Activated B cell treated with CpG ODN at 0.5 μM for 24 hours (primary cell): ENCODE data around the gene MYRIP. TPM values are rescaled to one million over a fixed set of nuclear protein-coding genes. Genes with fewer than 3 reads are reported as not detected.

Experiments
- ATAC-seq: fragments of 200-7000 bp; cut with Tn5 transposase; one replicate; pipeline ENCODE4 v1.10.0; 2021; ENCODE audit warnings: low read depth, mild to moderate bottlenecking, moderate library complexity
- CTCF ChIA-PET: fragments of 350-600 bp; sonication (Branson Sonifier 250); formaldehyde crosslinking; loops from one replicate; lab custom pipeline; 2021; ENCODE audit warnings: antibody characterized with exemption; lab: Charles Lee
- POLR2A ChIA-PET: fragments of 350-600 bp; sonication (Branson Sonifier 250); formaldehyde crosslinking; loops from one replicate; lab custom pipeline; 2021; ENCODE audit warnings: antibody characterized with exemption; lab: Charles Lee
- DNase-seq: peaks from one replicate; pipeline ENCODE4 v3.0.0; 2022
- H3K27ac Mint-ChIP-seq: one replicate; pipeline ENCODE4 v1.8.0; 2020; ENCODE audit warnings: mixed read lengths
- H3K27me3 Mint-ChIP-seq: one replicate; pipeline ENCODE4 v1.8.0; 2021; ENCODE audit warnings: mixed read lengths
- H3K36me3 Mint-ChIP-seq: one replicate; pipeline ENCODE4 v1.8.0; 2021; ENCODE audit warnings: low read depth, mixed read lengths
- H3K4me1 Mint-ChIP-seq: one replicate; pipeline ENCODE4 v1.8.0; 2021; ENCODE audit warnings: mixed read lengths
- H3K4me3 Mint-ChIP-seq: one replicate; pipeline ENCODE4 v1.8.0; 2020; ENCODE audit warnings: mild to moderate bottlenecking, mixed read lengths
- H3K9me3 Mint-ChIP-seq: one replicate; pipeline ENCODE4 v1.8.0; 2020; ENCODE audit warnings: mixed read lengths
- intact Hi-C: fragments of 100-400 bp; cut with micrococcal nuclease; formaldehyde crosslinking; loops from one replicate; pipeline ENCODE4 v1.15.1; 2024
- total RNA-seq: library from RNA; stranded (reverse); gene quantifications from 2 replicates; pipeline ENCODE4 v1.2.3, GENCODE V29; 2022
- TF ChIP-seq, protein P1 (sequence below): fragments of 200-600 bp; IDR thresholded peaks from one replicate; pipeline ENCODE4 v1.8.0; 2022; ENCODE audit warnings: antibody characterized with exemption, mild to moderate bottlenecking

MYRIP gene
- total RNA-seq, 1 donor from 2014 or later = 0.20 TPM

DNA sequence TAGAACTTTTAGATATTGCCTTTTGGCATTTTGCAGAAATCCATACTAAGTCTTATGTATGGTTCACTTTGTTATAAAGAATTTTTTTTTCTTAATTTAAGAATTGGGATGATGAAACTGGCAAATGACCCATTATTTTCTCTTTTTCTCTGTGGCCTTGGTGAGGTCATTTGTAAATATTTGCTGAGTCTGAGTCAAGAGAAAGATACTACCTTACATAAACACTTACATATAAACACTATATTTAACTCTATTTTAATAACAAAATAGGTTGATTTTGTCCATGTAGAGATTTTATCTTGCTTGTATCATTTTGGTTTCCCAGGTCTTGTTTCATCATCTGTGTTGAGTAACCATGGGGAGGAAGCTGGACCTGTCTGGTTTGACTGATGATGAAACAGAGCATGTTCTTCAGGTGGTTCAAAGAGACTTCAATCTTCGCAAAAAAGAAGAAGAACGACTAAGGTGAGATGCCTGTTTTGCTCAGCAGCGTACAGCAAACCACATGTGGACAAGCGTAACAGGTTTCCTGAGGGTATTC lies 91.1 kb downstream of the MYRIP start:
- POLR2A ChIA-PET = no interaction called here
- intact Hi-C loops = no loop called here
- H3K4me1 Mint-ChIP-seq = no peaks in the 10 kb centered on the region
- H3K27ac Mint-ChIP-seq = no peak overlapping the region
- H3K36me3 Mint-ChIP-seq = no peaks in the 10 kb centered on the region
- no peaks in the 10 kb centered on the region for H3K9me3 Mint-ChIP-seq
- no peaks in the 10 kb centered on the region for H3K27me3 Mint-ChIP-seq
- ATAC-seq (no peak), DNase-seq (no peak)
- TF ChIP-seq, protein P1, sequence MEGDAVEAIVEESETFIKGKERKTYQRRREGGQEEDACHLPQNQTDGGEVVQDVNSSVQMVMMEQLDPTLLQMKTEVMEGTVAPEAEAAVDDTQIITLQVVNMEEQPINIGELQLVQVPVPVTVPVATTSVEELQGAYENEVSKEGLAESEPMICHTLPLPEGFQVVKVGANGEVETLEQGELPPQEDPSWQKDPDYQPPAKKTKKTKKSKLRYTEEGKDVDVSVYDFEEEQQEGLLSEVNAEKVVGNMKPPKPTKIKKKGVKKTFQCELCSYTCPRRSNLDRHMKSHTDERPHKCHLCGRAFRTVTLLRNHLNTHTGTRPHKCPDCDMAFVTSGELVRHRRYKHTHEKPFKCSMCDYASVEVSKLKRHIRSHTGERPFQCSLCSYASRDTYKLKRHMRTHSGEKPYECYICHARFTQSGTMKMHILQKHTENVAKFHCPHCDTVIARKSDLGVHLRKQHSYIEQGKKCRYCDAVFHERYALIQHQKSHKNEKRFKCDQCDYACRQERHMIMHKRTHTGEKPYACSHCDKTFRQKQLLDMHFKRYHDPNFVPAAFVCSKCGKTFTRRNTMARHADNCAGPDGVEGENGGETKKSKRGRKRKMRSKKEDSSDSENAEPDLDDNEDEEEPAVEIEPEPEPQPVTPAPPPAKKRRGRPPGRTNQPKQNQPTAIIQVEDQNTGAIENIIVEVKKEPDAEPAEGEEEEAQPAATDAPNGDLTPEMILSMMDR = no peak
- CTCF ChIA-PET = no interaction called here
- H3K4me3 Mint-ChIP-seq = no peak overlapping the region

DNA sequence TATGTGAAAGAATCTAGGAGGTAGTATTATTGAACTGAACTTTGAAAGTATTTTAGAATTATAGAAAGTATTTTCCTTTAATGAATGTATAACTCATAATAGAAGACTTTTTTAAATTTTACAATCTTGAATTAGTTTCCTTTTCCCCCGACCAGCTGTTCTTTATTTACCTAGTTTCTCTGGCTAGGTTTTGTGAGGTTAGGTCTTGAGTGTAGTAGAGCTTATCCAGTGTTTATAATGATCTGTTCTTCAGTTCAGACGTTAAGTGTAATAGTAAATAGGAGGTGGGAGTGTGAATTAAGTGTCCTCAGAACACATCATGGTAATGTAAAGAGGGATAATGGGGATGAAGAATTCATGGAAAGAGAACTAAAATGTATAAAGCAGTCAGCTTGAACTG lies 93.8 kb downstream of the MYRIP start:
- H3K27me3 Mint-ChIP-seq = no peaks in the 10 kb centered on the region
- TF ChIP-seq, protein P1 = no peak
- POLR2A ChIA-PET = no interaction called here
- no peak overlapping the region for H3K27ac Mint-ChIP-seq
- no peaks in the 10 kb centered on the region for H3K9me3 Mint-ChIP-seq
- H3K36me3 Mint-ChIP-seq = no peaks in the 10 kb centered on the region
- no peak for ATAC-seq
- DNase-seq = no peak
- CTCF ChIA-PET = no interaction called here
- no peak overlapping the region for H3K4me3 Mint-ChIP-seq
- intact Hi-C loops = no loop called here
- H3K4me1 Mint-ChIP-seq = no peaks in the 10 kb centered on the region

DNA sequence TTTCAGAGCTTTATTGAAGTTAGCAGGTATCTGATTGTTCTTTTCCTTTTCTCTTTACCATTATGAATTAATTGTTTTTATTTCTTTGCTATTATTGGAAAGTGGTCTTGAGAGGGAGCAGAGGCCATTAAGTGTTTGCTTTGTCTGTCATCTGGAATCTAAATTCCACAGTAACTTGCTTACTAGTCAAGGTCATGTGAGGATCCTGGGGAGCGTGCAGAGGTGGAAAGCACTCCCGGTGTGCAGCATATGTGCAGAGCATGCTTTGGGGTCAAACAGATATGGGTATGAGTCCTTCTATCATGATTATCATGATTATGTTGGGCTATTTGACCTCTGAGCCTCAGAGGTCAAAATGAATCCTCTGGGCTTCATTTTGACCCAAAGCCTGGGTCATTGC lies 96.4 kb downstream of the MYRIP start:
- Mint-ChIP-seq H3K27ac (no peak overlapping the region), H3K36me3 (no peaks in the 10 kb centered on the region), H3K27me3 (no peaks in the 10 kb centered on the region), H3K4me3 (no peak overlapping the region), H3K4me1 (no peaks in the 10 kb centered on the region), H3K9me3 (no peaks in the 10 kb centered on the region)
- TF ChIP-seq, protein P1 = no peak
- ChIA-PET CTCF (no interaction called here), POLR2A (no interaction called here)
- intact Hi-C loops = no loop called here
- no peak for DNase-seq
- ATAC-seq = no peak

DNA sequence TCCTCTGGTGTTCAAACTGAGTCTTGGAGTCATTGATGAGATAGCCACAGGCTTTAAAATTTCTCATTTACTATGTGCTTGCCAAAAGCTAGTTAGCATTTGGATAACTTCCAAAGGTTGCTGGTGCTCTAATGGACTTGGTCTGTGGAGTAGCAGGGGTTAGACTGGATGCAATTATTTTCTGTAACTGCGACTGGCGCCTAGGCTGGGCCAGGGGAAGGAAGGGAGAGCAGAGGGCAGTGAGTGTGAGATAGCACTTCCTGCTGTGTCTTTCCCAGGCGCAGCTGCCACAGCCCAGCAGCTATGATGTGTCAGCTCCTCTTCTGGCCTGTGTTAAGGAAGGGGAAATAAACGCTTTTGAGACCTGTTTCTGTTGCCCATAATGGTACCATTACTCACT lies 98.6 kb downstream of the MYRIP start:
- Mint-ChIP-seq H3K36me3 (no peaks in the 10 kb centered on the region), H3K4me3 (no peak overlapping the region), H3K27ac (no peak overlapping the region), H3K9me3 (no peaks in the 10 kb centered on the region), H3K27me3 (no peaks in the 10 kb centered on the region), H3K4me1 (no peaks in the 10 kb centered on the region)
- no peak for ATAC-seq
- intact Hi-C loops = no loop called here
- DNase-seq = no peak
- TF ChIP-seq, protein P1 = no peak
- CTCF ChIA-PET = no interaction called here
- POLR2A ChIA-PET = no interaction called here

DNA sequence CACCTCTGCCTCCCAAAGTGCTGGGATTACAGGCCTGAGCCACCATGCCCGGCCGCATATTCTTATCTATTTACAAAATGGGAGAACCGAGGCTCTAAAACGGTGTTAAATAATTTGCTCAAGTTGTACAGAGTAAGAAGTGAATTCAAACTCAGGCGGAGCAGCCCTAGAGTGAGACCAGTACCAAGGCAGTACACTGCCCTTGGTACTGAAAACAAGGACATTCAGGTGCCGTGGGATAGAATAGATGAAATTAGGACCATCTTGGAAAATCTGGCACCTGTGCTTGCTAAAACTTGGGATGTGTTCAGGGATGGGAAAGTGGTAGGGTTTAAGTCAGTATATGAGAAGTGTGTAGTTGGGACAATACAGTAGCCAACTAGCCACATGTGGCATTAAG lies 100.7 kb downstream of the MYRIP start:
- H3K9me3 Mint-ChIP-seq = no peaks in the 10 kb centered on the region
- no peak overlapping the region for H3K4me3 Mint-ChIP-seq
- ATAC-seq (no peak), DNase-seq (no peak)
- no peaks in the 10 kb centered on the region for H3K27me3 Mint-ChIP-seq
- ChIA-PET CTCF (no interaction called here), POLR2A (no interaction called here)
- no peaks in the 10 kb centered on the region for H3K4me1 Mint-ChIP-seq
- no peak overlapping the region for H3K27ac Mint-ChIP-seq
- H3K36me3 Mint-ChIP-seq = no peaks in the 10 kb centered on the region
- TF ChIP-seq, protein P1 = no peak
- intact Hi-C loops = no loop called here
